K562 (cell line): ENCODE measurements around the gene FAM98C. TPM values are rescaled to one million over a fixed set of nuclear protein-coding genes. Genes with fewer than 3 reads are reported as not detected.

ENCODE experiments used
- ATAC-seq: fragments of 200-7000 bp; cut with Tn5 transposase; 3 replicates; pipeline ENCODE4 v1.9.1; 2020; ENCODE audit warnings: moderate library complexity
- BruUV-seq: library from RNA; stranded (reverse); fragments of 400-500 nt; replicated peaks from 2 replicates; lab custom pipeline; 2021; lab: Mats Ljungman, UMichigan
- CTCF ChIA-PET: fragments of 300-600 bp; formaldehyde crosslinking; extraction: SDS; loops from one replicate; lab custom pipeline; 2021; ENCODE audit warnings: low intra/inter-chr PET ratio; lab: Yijun Ruan, JAX
- POLR2A ChIA-PET: fragments of 300-600, 350-650 bp; sonication (Branson Sonifier 250); formaldehyde crosslinking; extraction: SDS; loops from one replicate; lab custom pipeline; 2021; ENCODE audit warnings: antibody characterized with exemption, inconsistent platforms; lab: Yijun Ruan, JAX
- DNase-seq, 4 experiments: peaks; one replicate each; pipeline versions ENCODE4 v3.0.0 to v3.0.0-alpha.2; 2011 to 2018; ENCODE audit warnings: low spot score in 3 of 4, mixed read lengths in 3 of 4; ENCODE audit errors: extremely low read depth in 1 of 4
- FAIRE-seq: peaks from 2 replicates; lab custom pipeline; 2011; peaks lifted over from hg19 to GRCh38; lab: Jason Lieb, UNC
- H2AFZ ChIP-seq: 2 replicates; pipeline ENCODE4 v1.6.0; 2011; ENCODE audit warnings: low read depth, low read length, control low read depth, inconsistent platforms
- H3K27ac ChIP-seq: fragments of 200-600 bp; 3 replicates; pipeline ENCODE4 v1.8.0; 2011; ENCODE audit warnings: low read depth, mild to moderate bottlenecking, control low read depth, inconsistent platforms, low read length, moderate library complexity, mixed read lengths; ENCODE audit errors: extremely low read depth
- H3K27me3 ChIP-seq, 2 experiments: fragments of 300-600 bp in 1 of 2; 2 replicates in 1 of 2; 3 replicates in 1 of 2; pipeline versions ENCODE4 v1.6.0 to v1.8.0; 2011; ENCODE audit warnings: inconsistent platforms in 2 of 2, low read length in 2 of 2, mild to moderate bottlenecking in 1 of 2, mixed read lengths in 1 of 2, moderate library complexity in 1 of 2; ENCODE audit not compliant: control insufficient read depth in 2 of 2, insufficient read depth in 2 of 2
- H3K36me3 ChIP-seq: fragments of 300-600 bp; 3 replicates; pipeline ENCODE4 v1.8.0; 2011; ENCODE audit warnings: mild to moderate bottlenecking, low read length, inconsistent platforms; ENCODE audit not compliant: control insufficient read depth, insufficient read depth
- H3K4me1 ChIP-seq, 2 experiments: fragments of 200-600 bp in 1 of 2; replicated peaks in 1 of 2; 2 replicates in 1 of 2; 3 replicates in 1 of 2; pipeline versions ENCODE4 v1.5.1 to v1.8.0; 2011; ENCODE audit warnings: inconsistent platforms in 2 of 2, low read length in 2 of 2, mild to moderate bottlenecking in 1 of 2, mixed read lengths in 1 of 2, moderate library complexity in 1 of 2; ENCODE audit not compliant: control insufficient read depth in 2 of 2, insufficient read depth in 2 of 2
- H3K4me2 ChIP-seq: 2 replicates; pipeline ENCODE4 v1.6.1; 2011; ENCODE audit warnings: low read length, control low read depth, inconsistent platforms, mixed read lengths; ENCODE audit not compliant: insufficient read depth
- H3K4me3 ChIP-seq: fragments of 200-600 bp; sonication (generic), shearing (Covaris generic); 2 replicates; pipeline ENCODE4 v1.5.1; 2016; ENCODE audit warnings: control low read depth, inconsistent platforms
- H3K79me2 ChIP-seq: fragments of 200-600 bp; 3 replicates; pipeline ENCODE4 v1.8.0; 2011; ENCODE audit warnings: low read length, inconsistent platforms; ENCODE audit not compliant: control insufficient read depth, insufficient read depth
- H3K9ac ChIP-seq, 2 experiments: 2 replicates each; pipeline versions ENCODE4 v1.6.0 to v1.6.1; 2011; ENCODE audit warnings: low read depth in 2 of 2, low read length in 2 of 2, control low read depth in 1 of 2, inconsistent platforms in 1 of 2, mild to moderate bottlenecking in 1 of 2, mixed read lengths in 1 of 2; ENCODE audit not compliant: insufficient read depth in 1 of 2
- H3K9me1 ChIP-seq: one replicate; pipeline ENCODE4 v1.6.0; 2011; ENCODE audit warnings: inconsistent platforms, mild to moderate bottlenecking, low read length, moderate library complexity; ENCODE audit not compliant: control insufficient read depth, insufficient read depth
- H3K9me3 ChIP-seq: replicated peaks from 2 replicates; pipeline ENCODE4 v1.5.1; 2011; ENCODE audit warnings: low read depth, low read length, inconsistent platforms; ENCODE audit not compliant: control insufficient read depth, insufficient read depth
- H4K20me1 ChIP-seq: replicated peaks from 2 replicates; pipeline ENCODE4 v1.6.1; 2011; ENCODE audit warnings: low read length, inconsistent platforms, mixed read lengths; ENCODE audit not compliant: control insufficient read depth, insufficient read depth
- FOS ChIP-seq: IDR thresholded peaks from 3 replicates; pipeline ENCODE4 v1.6.1; 2011; ENCODE audit not compliant: insufficient read length; ENCODE audit errors: extremely low read depth
- MCM2 ChIP-seq: fragments of 450-650 bp; IDR thresholded peaks from 2 replicates; pipeline ENCODE4 v1.6.1; 2017; ENCODE audit warnings: low read depth, mild to moderate bottlenecking
- PHF8 ChIP-seq: fragments of 200-600 bp; sonication (generic); IDR thresholded peaks from 2 replicates; pipeline ENCODE4 v1.6.1; 2012; ENCODE audit warnings: mixed run types, mild to moderate bottlenecking, inconsistent platforms, low read length, moderate library complexity, borderline replicate concordance
- POLR2B ChIP-seq: fragments of 450-650 bp; IDR thresholded peaks from 2 replicates; pipeline ENCODE4 v1.6.1; 2018; ENCODE audit warnings: low read depth; ENCODE audit not compliant: partially characterized antibody
- PTRF ChIP-seq: fragments of 450-650 bp; IDR thresholded peaks from 2 replicates; pipeline ENCODE4 v1.6.1; 2016; ENCODE audit warnings: mild to moderate bottlenecking, missing genetic modification characterization, missing compliant biosample characterization
- RAD21 ChIP-seq, 2 experiments: fragments of 250-450 bp in 1 of 2; fragments of 450-650 bp in 1 of 2; sonication (Bioruptor Pico) in 1 of 2; formaldehyde crosslinking in 1 of 2; IDR thresholded peaks in 1 of 2; conservative IDR thresholded peaks in 1 of 2; 2 replicates each; pipeline versions ENCODE4 v1.4.0 to v1.8.0; 2020 to 2022; ENCODE audit warnings: mild to moderate bottlenecking in 2 of 2, moderate library complexity in 1 of 2
- STAT5A ChIP-seq: IDR thresholded peaks from 2 replicates; pipeline ENCODE4 v1.6.1; 2012; ENCODE audit warnings: low read length, inconsistent platforms, borderline replicate concordance
- ZNF407 ChIP-seq: fragments of 450-650 bp; IDR thresholded peaks from 2 replicates; pipeline ENCODE4 v1.6.1; 2016; ENCODE audit warnings: low read depth
- ZNF436 ChIP-seq: fragments of 250-450, 450-650 bp; sonication (Bioruptor Pico); formaldehyde crosslinking; IDR thresholded peaks from 2 replicates; pipeline ENCODE4 v1.7.0; 2020; ENCODE audit warnings: mild to moderate bottlenecking
- WGBS: fragments of 100-300 bp; shearing (Covaris generic); methylation state at CpG from one replicate; pipeline ENCODE4 v1.1.6; 2016; ENCODE audit warnings: low coverage, mixed read lengths; ENCODE audit not compliant: insufficient coverage; ENCODE audit errors: missing lambda C conversion rate; 5-methylcytosine and 5-hydroxymethylcytosine counted together
- in situ Hi-C: fragments of 300-500 bp; cut with MboI; formaldehyde crosslinking; loops from 4 replicates; pipeline ENCODE4 v1.15.0; 2018; ENCODE audit warnings: inconsistent platforms, mixed read lengths
- intact Hi-C: fragments of 100-400 bp; cut with micrococcal nuclease; formaldehyde crosslinking; loops from 2 replicates; pipeline ENCODE4 v1.14.2; 2022
- polyA plus RNA-seq, 8 experiments: library from polyadenylated mRNA; depleted of rRNA in 4 of 8; stranded (reverse) in 5 of 8; unstranded in 3 of 8; fragments of >200 nt; fragmentation: Nextera tagmentation in 2 of 8; fragmentation: Illumina TruSeq in 1 of 8; extraction: Ambion mirVana in 2 of 8; extraction: Trizol in 1 of 8; gene quantifications; 2 replicates each; pipeline versions ENCODE4 v1.2.1 to v1.2.3, GENCODE V29; 2011 to 2014; ENCODE audit warnings: inconsistent platforms in 1 of 8, missing spikeins in 1 of 8
- total RNA-seq, 7 experiments: library from RNA; depleted of rRNA in 6 of 7; stranded (reverse); fragments of >200 nt in 6 of 7; fragmentation: Illumina TruSeq in 2 of 7; extraction: Trizol in 2 of 7; gene quantifications; 2 replicates each; pipeline versions ENCODE4 v1.2.1 to v1.2.3, GENCODE V29; 2011 to 2021; ENCODE audit warnings: low replicate concordance in 1 of 7
- TF ChIP-seq, protein P1 (sequence below): conservative IDR thresholded peaks from 2 replicates; pipeline ENCODE4 v1.6.1; 2011; ENCODE audit warnings: low read depth, mild to moderate bottlenecking, low read length; ENCODE audit not compliant: control insufficient read depth

The FAM98C gene
- total and polyA plus RNA-seq, 9 of the 15 experiments (the other 6 are each of a cell fraction or from before 2014, with no cell fraction given): 1.7 to 43.8 (median 13.7) TPM

DNA sequence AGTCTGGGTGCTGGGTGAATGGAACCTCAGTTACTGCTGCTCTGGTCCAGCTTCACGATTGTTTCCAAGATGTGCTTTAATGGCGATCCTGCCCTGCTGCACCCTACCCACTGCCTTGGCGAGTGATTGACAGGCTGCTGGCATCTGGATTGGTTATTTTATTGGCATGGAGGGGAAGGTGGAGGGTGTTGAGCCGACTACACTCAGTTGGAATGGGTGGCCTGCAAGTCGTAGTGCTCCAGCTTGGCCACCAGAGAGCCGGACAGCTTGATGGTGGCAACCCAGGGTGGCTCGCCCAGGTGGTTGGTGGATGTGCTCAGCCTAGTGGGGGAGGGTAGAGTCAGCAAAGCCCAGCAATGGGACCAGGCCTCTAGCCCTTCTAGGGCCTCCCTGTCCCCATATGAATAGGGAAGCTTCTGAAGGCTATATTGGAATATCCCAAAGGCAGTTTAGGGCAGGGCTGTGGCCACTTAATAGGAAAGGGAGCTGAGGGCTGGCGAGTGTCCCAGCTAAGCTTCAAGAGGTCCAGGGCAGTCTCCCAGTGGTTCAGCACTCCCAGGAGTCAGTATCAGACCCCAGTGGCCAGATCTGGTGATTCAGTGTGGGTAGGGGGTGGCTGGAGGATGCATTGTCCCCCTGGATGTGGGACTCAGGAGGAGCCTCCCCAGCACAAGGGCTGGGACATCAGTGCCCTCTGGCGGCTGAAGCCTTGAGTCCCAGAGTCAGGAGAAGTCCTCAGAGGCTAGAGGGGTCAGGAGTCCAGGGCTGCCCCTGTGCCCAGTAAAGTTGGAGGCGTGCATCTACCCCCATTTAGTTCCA, 18.5 kb upstream of the FAM98C start:
- no peak overlapping the region for H3K4me3 ChIP-seq
- H4K20me1 ChIP-seq: peaks cover 3% of the 10 kb centered on the region; the same call in 1 of the 2 replicates
- H3K9ac ChIP-seq: 0 out of 4 replicates have a peak overlapping the region, but pooled peaks of 1 of the 2 experiments have one; percentile 6
- intact Hi-C loops: loop anchor here (5.0 kb wide), 2 partner anchors 47 to 142 kb away; partner anchors contain the start of gene CATSPERG
- no peaks in the 10 kb centered on the region for H3K9me3 ChIP-seq
- in situ Hi-C loops: no loop called here
- 77% methylated on average over 10 of the region's 10 CpGs for WGBS
- peak; percentile 39 to 63 (median 52) for DNase-seq
- H3K4me1 ChIP-seq: peaks cover 2 to 43% of the 10 kb centered on the region in 2 experiments; a peak in 3 of 5 replicates
- peak; percentile 56 for ATAC-seq
- H3K79me2 ChIP-seq: peaks cover 5% of the 10 kb centered on the region; the same call in 2 of the 3 replicates
- peak; percentile 76 for FAIRE-seq
- ChIA-PET CTCF (interaction anchor here (0.6 to 1.1 kb wide), 4 partner anchors 141 to 262 kb away, joined by 3 to 4 read pairs (median 3); no protein-coding TSS in a partner anchor), POLR2A (interaction anchor here (0.5 to 2.6 kb wide), 10 partner anchors 8 to 467 kb away, joined by 3 to 28 read pairs (median 4); partner anchors contain the start of gene PSMD8)
- H3K4me2 ChIP-seq: no peak overlapping the region
- no peaks in the 10 kb centered on the region for H3K27me3 ChIP-seq
- BruUV-seq: no TSS peak
- H3K27ac ChIP-seq: no peak overlapping the region
- peaks cover 69% of the 10 kb centered on the region for H3K36me3 ChIP-seq
- H3K9me1 ChIP-seq: peaks cover 3% of the 10 kb centered on the region
- no peak overlapping the region for H2AFZ ChIP-seq
- no peak for TF ChIP-seq ZNF436 (CRISPR knock-in tag)
- TF ChIP-seq MCM2: no peak
- peak; percentile 31 for TF ChIP-seq POLR2B
- no peak for TF ChIP-seq STAT5A
- no peak for TF ChIP-seq PTRF
- TF ChIP-seq ZNF407: no peak
- peak; percentile 11 to 45; a peak in 1 of 4 replicates for TF ChIP-seq RAD21 (CRISPR knock-in tag; conservative IDR thresholded peaks at IDR 0.05 in 1 of 2, IDR thresholded peaks at IDR 0.05 in 1 of 2)
- no peak for TF ChIP-seq FOS
- no peak; the same call in 1 of the 2 replicates for TF ChIP-seq PHF8
- TF ChIP-seq, protein P1, sequence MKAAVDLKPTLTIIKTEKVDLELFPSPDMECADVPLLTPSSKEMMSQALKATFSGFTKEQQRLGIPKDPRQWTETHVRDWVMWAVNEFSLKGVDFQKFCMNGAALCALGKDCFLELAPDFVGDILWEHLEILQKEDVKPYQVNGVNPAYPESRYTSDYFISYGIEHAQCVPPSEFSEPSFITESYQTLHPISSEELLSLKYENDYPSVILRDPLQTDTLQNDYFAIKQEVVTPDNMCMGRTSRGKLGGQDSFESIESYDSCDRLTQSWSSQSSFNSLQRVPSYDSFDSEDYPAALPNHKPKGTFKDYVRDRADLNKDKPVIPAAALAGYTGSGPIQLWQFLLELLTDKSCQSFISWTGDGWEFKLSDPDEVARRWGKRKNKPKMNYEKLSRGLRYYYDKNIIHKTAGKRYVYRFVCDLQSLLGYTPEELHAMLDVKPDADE: 0 out of 2 replicates have a peak, but pooled peaks have one; percentile 39
